Skin epidermis (tissue), 12 donors: ENCODE measurements around the gene NEK9.
A peak's percentile ranks its signal among the peaks of the same experiment; 100 is the strongest.

ENCODE experiments used
- H3K27ac ChIP-seq, 21 experiments: fragments of 200-600 bp; sonication (generic) in 11 of 21; one replicate each; pipeline ENCODE4 v1.5.0; 2020; ENCODE audit warnings: mild to moderate bottlenecking in 3 of 21, inconsistent platforms in 2 of 21, moderate library complexity in 2 of 21
- H3K4me3 ChIP-seq, 7 experiments: fragments of 200-600 bp; sonication (generic) in 2 of 7; one replicate each; pipeline ENCODE4 v1.5.0; 2020; ENCODE audit warnings: inconsistent platforms in 2 of 7, mild to moderate bottlenecking in 2 of 7, moderate library complexity in 1 of 7

The NEK9 gene

GRCh38 chr14:75150150-75150549 is 23.3 kb upstream of the NEK9 start:
- H3K4me3 ChIP-seq: no peak overlapping the region
- peak overlapping the region in 6 of 21 experiments; percentile 8 to 49 (median 33) for H3K27ac ChIP-seq

GRCh38 chr14:75147423-75148071 is 20.7 kb upstream of the NEK9 start:
- Histone ChIP-seq H3K27ac (peak overlapping the region in 19 of 21 experiments; percentile 15 to 85 (median 69)), H3K4me3 (no peak overlapping the region)

GRCh38 chr14:75144944-75145343 is 18.1 kb upstream of the NEK9 start:
- no peak overlapping the region for H3K4me3 ChIP-seq
- H3K27ac ChIP-seq: peak overlapping the region in 12 of 21 experiments; percentile 4 to 57 (median 21)

GRCh38 chr14:75143761-75144527 is 17.1 kb upstream of the NEK9 start:
- H3K27ac ChIP-seq: peak overlapping the region in 7 of 21 experiments; percentile 5 to 50 (median 23)
- H3K4me3 ChIP-seq: no peak overlapping the region

GRCh38 chr14:75142494-75142893 is 15.6 kb upstream of the NEK9 start:
- Histone ChIP-seq H3K27ac (peak overlapping the region in 4 of 21 experiments; percentile 20 to 48 (median 26)), H3K4me3 (no peak overlapping the region)

- no peak overlapping the region for H3K4me3 ChIP-seq
- peak overlapping the region in 4 of 21 experiments; percentile 20 to 48 (median 26) for H3K27ac ChIP-seq
Observed at GRCh38 chr14:75141967-75142366, 15.1 kb upstream of the NEK9 start.

- H3K4me3 ChIP-seq: no peak overlapping the region
Observed at GRCh38 chr14:75141062-75141461, 14.2 kb upstream of the NEK9 start.

GRCh38 chr14:75140620-75141019 is 13.8 kb upstream of the NEK9 start:
- Histone ChIP-seq H3K27ac (peak overlapping the region in 1 of 21 experiments; percentile 7), H3K4me3 (no peak overlapping the region)

More at GRCh38 chr14:75141062-75141461, 14.2 kb upstream of the NEK9 start:
- H3K27ac ChIP-seq: peak overlapping the region in 1 of 21 experiments; percentile 7

- Histone ChIP-seq H3K4me3 (no peak overlapping the region), H3K27ac (peak overlapping the region in 4 of 21 experiments; percentile 11 to 73 (median 30))
Observed at GRCh38 chr14:75139185-75139584, 12.3 kb upstream of the NEK9 start.

GRCh38 chr14:75138492-75138891 is 11.6 kb upstream of the NEK9 start:
- Histone ChIP-seq H3K4me3 (no peak overlapping the region), H3K27ac (peak overlapping the region in 3 of 21 experiments; percentile 11 to 73 (median 34))

GRCh38 chr14:75134644-75135043 is 7.8 kb upstream of the NEK9 start:
- no peak overlapping the region for H3K4me3 ChIP-seq
- H3K27ac ChIP-seq: peak overlapping the region in 4 of 21 experiments; percentile 4 to 37 (median 21)

GRCh38 chr14:75133597-75133996 is 6.7 kb upstream of the NEK9 start:
- peak overlapping the region in 3 of 21 experiments; percentile 9 to 14 (median 13) for H3K27ac ChIP-seq
- H3K4me3 ChIP-seq: no peak overlapping the region

- peak overlapping the region in 7 of 21 experiments; percentile 10 to 66 (median 27) for H3K27ac ChIP-seq
- no peak overlapping the region for H3K4me3 ChIP-seq
Observed at GRCh38 chr14:75132382-75133086, 5.7 kb upstream of the NEK9 start.

GRCh38 chr14:75128596-75128990 is 1.7 kb upstream of the NEK9 start:
- Histone ChIP-seq H3K27ac (no peak overlapping the region), H3K4me3 (no peak overlapping the region)

- peak overlapping the region in 5 of 7 experiments; percentile 65 to 93 (median 68) for H3K4me3 ChIP-seq
- H3K27ac ChIP-seq: peak overlapping the region in 12 of 21 experiments; percentile 2 to 98 (median 92)
Observed at GRCh38 chr14:75127903-75128595, 1.2 kb upstream of the NEK9 start.

GRCh38 chr14:75127474-75127820 is 599 bp upstream of the NEK9 start:
- Histone ChIP-seq H3K27ac (peak overlapping the region; percentile 74 to 98 (median 92)), H3K4me3 (peak overlapping the region; percentile 65 to 93 (median 68))

GRCh38 chr14:75126121-75126544 is 715 bp downstream of the NEK9 start:
- peak overlapping the region; percentile 65 to 93 (median 68) for H3K4me3 ChIP-seq
- peak overlapping the region in 20 of 21 experiments; percentile 83 to 98 (median 92) for H3K27ac ChIP-seq

- Histone ChIP-seq H3K27ac (peak overlapping the region in 6 of 21 experiments; percentile 91 to 96 (median 92)), H3K4me3 (peak overlapping the region in 6 of 7 experiments; percentile 65 to 80 (median 68))
Observed at GRCh38 chr14:75125617-75126016, 1.2 kb downstream of the NEK9 start.

GRCh38 chr14:75123991-75124390 is 2.9 kb downstream of the NEK9 start:
- Histone ChIP-seq H3K4me3 (no peak overlapping the region), H3K27ac (peak overlapping the region in 4 of 21 experiments; percentile 0 to 34 (median 15))
